ENCODE data around the gene FKBP11. TPM values are rescaled to one million over a fixed set of nuclear protein-coding genes. Genes with fewer than 3 reads are reported as not detected.
A peak's percentile ranks its signal among the peaks of the same experiment; 100 is the strongest.

Gene FKBP11
- total RNA-seq, 1 donor from 2014 or later: 18.2 TPM

DNA sequence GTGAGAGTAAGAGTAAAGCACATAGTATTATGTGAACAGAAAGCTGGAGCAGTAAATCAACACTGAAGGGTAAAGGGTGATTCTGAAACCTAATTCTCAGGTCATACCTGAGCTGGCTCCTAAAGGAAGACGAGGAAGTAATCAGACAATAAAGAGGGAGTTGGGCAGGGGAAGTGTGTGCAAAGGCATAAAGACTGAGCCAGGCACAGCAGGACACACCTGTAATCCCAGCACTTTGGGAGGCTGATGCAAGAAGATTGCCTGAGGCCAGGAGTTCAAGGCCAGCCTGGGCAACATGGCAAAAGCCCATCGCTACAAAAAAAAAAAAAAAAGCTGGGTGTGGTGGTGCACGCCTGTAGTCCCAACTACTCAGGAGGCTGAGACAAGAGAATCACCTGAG, 22.4 kb upstream of the FKBP11 start:
- H3K36me3 Mint-ChIP-seq: peaks cover 15% of the 10 kb centered on the region
- H3K9me3 Mint-ChIP-seq: no peaks in the 10 kb centered on the region
- H3F3A ChIP-seq (ENCODE audit: low read depth): no peaks in the 10 kb centered on the region
- H3K27me3 ChIP-seq: no peaks in the 10 kb centered on the region
- TF ChIP-seq EZH2 (IDR thresholded peaks at IDR 0.05) (no peak), EZH2phosphoT487 (IDR thresholded peaks at IDR 0.05) (no peak)
- TF ChIP-seq, protein P1, sequence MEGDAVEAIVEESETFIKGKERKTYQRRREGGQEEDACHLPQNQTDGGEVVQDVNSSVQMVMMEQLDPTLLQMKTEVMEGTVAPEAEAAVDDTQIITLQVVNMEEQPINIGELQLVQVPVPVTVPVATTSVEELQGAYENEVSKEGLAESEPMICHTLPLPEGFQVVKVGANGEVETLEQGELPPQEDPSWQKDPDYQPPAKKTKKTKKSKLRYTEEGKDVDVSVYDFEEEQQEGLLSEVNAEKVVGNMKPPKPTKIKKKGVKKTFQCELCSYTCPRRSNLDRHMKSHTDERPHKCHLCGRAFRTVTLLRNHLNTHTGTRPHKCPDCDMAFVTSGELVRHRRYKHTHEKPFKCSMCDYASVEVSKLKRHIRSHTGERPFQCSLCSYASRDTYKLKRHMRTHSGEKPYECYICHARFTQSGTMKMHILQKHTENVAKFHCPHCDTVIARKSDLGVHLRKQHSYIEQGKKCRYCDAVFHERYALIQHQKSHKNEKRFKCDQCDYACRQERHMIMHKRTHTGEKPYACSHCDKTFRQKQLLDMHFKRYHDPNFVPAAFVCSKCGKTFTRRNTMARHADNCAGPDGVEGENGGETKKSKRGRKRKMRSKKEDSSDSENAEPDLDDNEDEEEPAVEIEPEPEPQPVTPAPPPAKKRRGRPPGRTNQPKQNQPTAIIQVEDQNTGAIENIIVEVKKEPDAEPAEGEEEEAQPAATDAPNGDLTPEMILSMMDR (IDR thresholded peaks at IDR 0.05): no peak
- no peak overlapping the region for H3K9ac ChIP-seq
- H3K4me2 ChIP-seq: no peak overlapping the region
- no peaks in the 10 kb centered on the region for H3K4me1 Mint-ChIP-seq
- no peaks in the 10 kb centered on the region for H3K27me3 Mint-ChIP-seq (ENCODE audit: insufficient read depth, low read depth)
- H3K36me3 ChIP-seq: no peaks in the 10 kb centered on the region
- no peak overlapping the region for H3K27ac ChIP-seq
- no peak overlapping the region for H3K4me3 Mint-ChIP-seq
- H3K79me2 ChIP-seq (ENCODE audit: low read depth): peaks cover 99% of the 10 kb centered on the region
- H3K9me3 ChIP-seq (ENCODE audit: low read depth): no peaks in the 10 kb centered on the region
- H2AFZ ChIP-seq (replicated peaks): no peak overlapping the region
- no peaks in the 10 kb centered on the region for H3K4me1 ChIP-seq
- H3K4me3 ChIP-seq: no peak overlapping the region
- H4K20me1 ChIP-seq (ENCODE audit: low read depth): peaks cover 99% of the 10 kb centered on the region
- no peak for DNase-seq (ENCODE audit: low spot score)
- H3K27ac Mint-ChIP-seq: peak overlapping the region; percentile 23

DNA sequence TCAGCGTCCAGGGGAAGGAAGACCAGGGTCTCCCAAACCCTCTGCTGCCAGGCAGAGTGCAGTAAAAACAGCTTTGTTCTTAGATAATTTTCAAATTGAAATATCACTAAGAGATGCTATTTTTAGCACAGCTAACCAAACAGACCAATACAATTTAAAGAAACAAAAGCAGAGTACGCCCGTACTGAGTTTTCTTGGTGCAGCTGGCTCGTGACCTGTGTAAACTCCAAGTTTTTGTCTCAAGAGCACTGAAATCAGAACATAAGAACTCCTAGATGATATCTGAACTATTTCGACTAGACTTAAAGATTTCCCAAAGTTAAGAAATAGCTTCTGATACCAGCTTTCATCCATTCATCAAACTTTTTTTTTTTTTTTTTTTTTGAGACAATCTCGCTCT, 21.7 kb upstream of the FKBP11 start:
- TF ChIP-seq EZH2 (IDR thresholded peaks at IDR 0.05) (no peak), EZH2phosphoT487 (IDR thresholded peaks at IDR 0.05) (no peak)
- TF ChIP-seq, protein P1 (IDR thresholded peaks at IDR 0.05): no peak
- no peak overlapping the region for H3K27ac Mint-ChIP-seq
- Histone ChIP-seq H3K27me3 (no peaks in the 10 kb centered on the region), H3F3A (ENCODE audit: low read depth) (no peaks in the 10 kb centered on the region), H3K27ac (no peak overlapping the region), H3K36me3 (no peaks in the 10 kb centered on the region), H2AFZ (replicated peaks) (no peak overlapping the region), H3K4me3 (no peak overlapping the region), H3K79me2 (ENCODE audit: low read depth) (peaks cover 99% of the 10 kb centered on the region), H3K4me2 (no peak overlapping the region), H4K20me1 (ENCODE audit: low read depth) (peaks cover 99% of the 10 kb centered on the region), H3K9me3 (ENCODE audit: low read depth) (no peaks in the 10 kb centered on the region), H3K9ac (no peak overlapping the region), H3K4me1 (no peaks in the 10 kb centered on the region)
- no peaks in the 10 kb centered on the region for H3K4me1 Mint-ChIP-seq
- peaks cover 10% of the 10 kb centered on the region for H3K36me3 Mint-ChIP-seq
- DNase-seq (ENCODE audit: low spot score): no peak
- no peaks in the 10 kb centered on the region for H3K27me3 Mint-ChIP-seq (ENCODE audit: insufficient read depth, low read depth)
- H3K9me3 Mint-ChIP-seq: no peaks in the 10 kb centered on the region
- no peak overlapping the region for H3K4me3 Mint-ChIP-seq

DNA sequence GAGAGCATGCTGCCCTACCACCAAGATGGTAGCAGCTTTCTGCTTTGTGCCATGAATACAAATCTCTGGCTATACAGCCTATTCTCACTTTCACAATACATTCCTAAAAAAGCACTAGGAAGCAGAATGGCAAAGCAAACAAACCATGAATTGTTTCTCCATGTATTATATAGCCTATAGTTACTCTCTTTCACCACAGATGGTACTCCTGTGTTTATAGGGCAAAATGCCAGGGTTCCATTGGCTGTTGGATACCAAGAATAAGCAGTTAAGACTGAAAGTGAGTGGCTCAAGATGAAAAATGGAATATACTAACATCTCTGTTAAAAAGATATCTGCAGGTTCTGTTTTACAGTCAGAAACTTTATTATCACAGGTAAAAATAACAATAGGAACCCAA, 20.9 kb upstream of the FKBP11 start:
- no peaks in the 10 kb centered on the region for H3K9me3 Mint-ChIP-seq
- no peak overlapping the region for H3K9ac ChIP-seq
- no peak overlapping the region for H3K27ac Mint-ChIP-seq
- DNase-seq (ENCODE audit: low spot score): no peak
- H3K27ac ChIP-seq: no peak overlapping the region
- H3K4me3 Mint-ChIP-seq: no peak overlapping the region
- TF ChIP-seq, protein P1 (IDR thresholded peaks at IDR 0.05): no peak
- TF ChIP-seq EZH2 (IDR thresholded peaks at IDR 0.05) (no peak), EZH2phosphoT487 (IDR thresholded peaks at IDR 0.05) (no peak)
- H2AFZ ChIP-seq (replicated peaks): no peak overlapping the region
- H3K9me3 ChIP-seq (ENCODE audit: low read depth): no peaks in the 10 kb centered on the region
- no peaks in the 10 kb centered on the region for H3K4me1 ChIP-seq
- H3K4me3 ChIP-seq: no peak overlapping the region
- no peaks in the 10 kb centered on the region for H3K36me3 ChIP-seq
- peaks cover 10% of the 10 kb centered on the region for H3K36me3 Mint-ChIP-seq
- no peaks in the 10 kb centered on the region for H3F3A ChIP-seq (ENCODE audit: low read depth)
- H4K20me1 ChIP-seq (ENCODE audit: low read depth): peaks cover 99% of the 10 kb centered on the region
- H3K27me3 Mint-ChIP-seq (ENCODE audit: insufficient read depth, low read depth): no peaks in the 10 kb centered on the region
- H3K4me1 Mint-ChIP-seq: no peaks in the 10 kb centered on the region
- peaks cover 98% of the 10 kb centered on the region for H3K79me2 ChIP-seq (ENCODE audit: low read depth)
- no peaks in the 10 kb centered on the region for H3K27me3 ChIP-seq
- no peak overlapping the region for H3K4me2 ChIP-seq
